GM18861 (cell line): Measurements from ENCODE around the gene CACHD1.
"Not testable (repeated sequence)": the region's sequence is repeated elsewhere in the genome, so short reads cannot be mapped to it uniquely, and the experiment has no call there.

Experiments used
- ATAC-seq: cut with Tn5 transposase; IDR thresholded peaks from one replicate; pipeline ENCODE4 v1.9.1; 2021; ENCODE audit not compliant: unreplicated experiment

CACHD1 gene

DNA sequence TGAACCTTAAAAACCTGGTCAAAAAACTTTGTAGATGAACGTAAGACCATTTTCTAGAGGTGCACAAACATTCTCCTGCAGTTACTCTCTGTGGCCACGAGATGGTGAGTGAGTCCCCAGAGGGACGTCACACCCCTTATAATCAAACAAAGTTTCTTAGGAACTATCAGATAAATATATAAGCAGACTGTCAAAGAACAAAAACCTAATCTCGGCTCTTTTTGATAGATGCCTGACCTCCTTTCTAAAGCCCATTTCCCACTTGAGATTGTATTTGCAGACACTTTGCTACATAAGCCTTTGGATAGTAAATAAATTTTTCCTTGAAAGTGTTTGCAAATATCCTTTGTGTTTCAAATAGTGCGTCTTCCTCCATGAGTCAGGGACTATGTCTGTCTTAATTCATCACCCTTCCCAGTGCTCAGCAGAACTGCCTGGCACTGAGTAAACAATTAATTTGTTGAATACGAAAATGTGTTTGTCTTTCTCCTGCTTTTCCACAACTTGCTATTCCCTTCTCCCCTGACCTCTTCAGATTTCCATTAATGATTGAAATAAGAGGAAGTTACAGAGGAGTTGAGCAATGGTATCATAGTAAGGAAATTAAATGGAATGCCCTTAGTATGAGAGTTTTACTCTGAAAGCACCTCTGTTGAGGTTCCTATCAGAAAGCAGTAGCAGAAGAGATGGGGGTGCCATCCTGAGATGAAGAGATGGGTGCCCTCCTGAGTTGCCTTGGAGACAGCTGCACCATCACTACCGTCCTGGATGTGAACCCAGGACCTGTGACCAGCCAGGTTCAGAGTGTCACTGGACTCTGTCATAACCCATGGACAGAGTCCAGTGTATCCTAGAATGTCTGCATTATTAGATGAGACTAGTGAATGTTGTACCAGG is 217.1 kb downstream of the CACHD1 start:
- peak; percentile 76 for ATAC-seq

DNA sequence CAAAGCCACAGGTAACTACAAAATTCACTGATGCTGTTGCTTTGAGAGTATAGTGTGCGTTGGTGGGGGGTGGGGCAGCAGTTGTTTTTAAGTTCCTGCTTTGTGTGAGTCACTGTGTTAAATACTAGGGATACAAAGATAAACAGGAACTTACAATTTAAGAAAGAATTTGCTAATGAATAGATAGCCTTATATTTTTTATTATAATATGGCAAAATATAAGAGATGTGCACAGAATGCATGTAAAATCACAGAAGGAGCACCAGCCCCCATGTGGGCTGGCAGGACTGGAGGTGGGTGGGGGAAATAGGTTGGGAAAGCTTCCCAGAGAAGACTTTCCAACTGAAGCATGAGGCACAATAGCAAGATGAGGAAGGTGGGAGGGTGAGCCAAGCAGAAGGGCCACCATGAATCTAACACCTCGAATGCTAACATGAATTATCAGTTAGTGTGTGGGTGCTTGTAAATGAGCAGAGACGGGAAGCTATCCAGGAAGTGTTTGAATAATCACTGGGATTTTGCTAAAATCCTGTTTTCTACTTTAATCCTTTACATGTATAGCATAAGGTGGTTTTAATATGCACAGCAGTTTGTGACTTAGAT is 217.9 kb downstream of the CACHD1 start:
- ATAC-seq = no peak

DNA sequence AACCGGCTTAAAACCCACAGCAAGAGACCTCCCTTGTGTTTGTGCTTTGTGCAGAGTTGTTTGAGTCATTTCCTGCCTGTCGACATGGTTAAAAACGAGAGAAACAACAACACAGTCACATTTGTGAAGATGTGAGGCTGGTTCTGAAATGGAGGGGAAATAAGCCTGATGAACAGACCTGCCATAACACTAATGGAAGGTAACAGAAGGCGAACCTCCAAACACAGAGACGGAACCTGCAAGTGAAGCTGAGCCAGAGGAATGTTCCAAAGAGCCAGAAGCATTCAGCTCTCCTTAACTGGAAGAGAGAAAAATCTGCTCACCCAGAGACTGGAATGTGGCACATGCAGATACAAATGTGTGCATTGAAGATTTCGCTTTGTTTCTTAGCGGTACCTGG is 221.7 kb downstream of the CACHD1 start:
- no peak for ATAC-seq

GRCh38 chr1:64692911-64693310 is 223.0 kb downstream of the CACHD1 start:
- no peak for ATAC-seq

DNA sequence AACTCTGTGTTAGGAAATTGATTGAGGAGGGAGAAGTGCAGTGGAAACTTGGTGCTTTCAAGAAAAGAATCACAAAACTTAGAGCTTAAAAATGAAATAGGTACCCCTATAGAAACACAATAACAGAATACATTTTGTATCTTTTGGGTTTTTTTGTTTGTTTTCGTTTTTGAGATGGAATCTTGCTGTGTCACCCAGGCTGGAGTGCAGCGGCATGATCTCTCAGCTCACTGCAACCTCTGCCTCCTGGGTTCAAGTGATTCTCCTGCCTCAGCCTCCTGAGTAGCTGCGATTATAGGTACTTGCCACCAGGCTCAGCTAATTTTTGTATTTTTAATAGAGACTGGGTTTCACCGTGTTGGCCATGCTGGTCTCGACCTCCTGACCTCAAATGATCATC is 223.5 kb downstream of the CACHD1 start:
- ATAC-seq = no peak

GRCh38 chr1:64696879-64697278 is 226.9 kb downstream of the CACHD1 start:
- ATAC-seq = no peak

DNA sequence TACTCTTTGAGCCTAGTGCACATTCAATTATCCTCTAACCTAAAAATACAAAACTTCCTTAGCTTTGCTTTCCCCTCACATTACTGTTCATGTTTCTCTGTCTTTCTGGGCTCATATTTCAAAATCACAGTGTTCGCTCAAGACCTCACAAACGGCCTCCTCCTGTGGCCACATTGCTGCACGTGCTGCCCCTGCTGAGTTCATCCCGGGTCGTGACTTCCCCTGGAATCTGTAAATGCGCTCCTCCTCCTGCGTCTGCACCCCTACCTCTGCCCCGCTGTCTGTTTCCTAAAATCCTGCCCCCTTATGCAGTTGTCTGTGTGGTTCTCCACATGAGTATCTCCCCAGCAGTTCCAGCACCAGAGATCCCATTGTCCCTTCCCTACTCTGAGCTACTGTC is 229.4 kb downstream of the CACHD1 start:
- ATAC-seq = no peak

- no peak for ATAC-seq
Measured at GRCh38 chr1:64701071-64701470, 231.1 kb downstream of the CACHD1 start.

DNA sequence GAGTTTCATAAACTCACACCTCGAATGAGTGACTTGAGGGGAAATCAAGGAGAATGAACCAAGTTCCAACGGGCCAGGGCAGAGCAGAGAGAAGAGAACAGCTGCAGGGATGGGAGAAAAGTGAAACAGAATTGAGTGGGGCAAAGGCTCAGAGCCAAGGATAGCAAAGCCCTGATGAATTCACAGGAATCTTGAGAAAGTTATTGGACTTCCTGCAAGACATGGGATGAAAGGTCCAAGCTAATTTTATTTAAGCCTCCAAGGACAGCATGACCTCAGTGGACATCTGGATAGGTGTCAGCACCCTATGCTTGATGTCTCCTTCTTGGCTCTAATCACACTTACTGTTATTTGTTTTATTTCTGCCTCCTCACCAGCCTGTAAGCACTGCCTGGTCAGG is 232.0 kb downstream of the CACHD1 start:
- ATAC-seq = no peak

DNA sequence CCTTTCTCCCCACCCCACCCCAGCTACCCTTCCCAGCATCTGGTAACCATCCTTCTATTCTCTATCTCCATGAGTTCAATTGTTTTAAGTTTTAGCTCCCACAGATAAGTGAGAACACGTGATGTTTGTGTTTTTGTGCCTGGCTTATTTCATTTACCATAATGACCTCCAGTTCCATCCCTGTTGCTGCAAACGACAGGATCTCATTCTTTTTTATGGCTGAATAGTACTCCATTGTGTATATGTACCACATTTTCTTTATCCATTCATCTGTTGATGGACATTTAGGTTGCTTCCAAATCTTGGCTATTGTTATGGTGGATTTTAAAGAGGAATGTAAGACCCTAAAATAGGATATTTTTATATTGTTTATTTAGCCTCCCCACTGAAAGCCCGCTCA is 232.7 kb downstream of the CACHD1 start:
- not testable (repeated sequence) for ATAC-seq

GRCh38 chr1:64703600-64703999 is 233.7 kb downstream of the CACHD1 start:
- no peak for ATAC-seq

DNA sequence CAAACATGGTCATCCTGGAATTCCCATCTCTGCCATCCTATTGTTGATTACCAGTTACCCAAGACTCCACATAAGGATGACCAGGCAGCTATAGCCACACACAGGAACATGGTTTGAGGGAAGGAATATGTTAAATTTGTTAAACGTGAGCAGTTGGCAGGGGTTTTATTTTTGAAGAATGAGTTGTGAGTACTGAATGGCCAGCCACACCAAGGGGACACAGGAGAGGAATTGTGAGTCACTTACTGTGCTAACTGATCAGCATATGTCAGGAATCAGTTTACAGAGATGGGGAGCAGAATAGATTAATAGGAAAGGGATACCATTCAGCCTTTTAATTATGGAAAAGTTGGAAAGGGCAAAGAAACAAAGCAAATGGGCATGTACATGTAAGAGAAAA is 235.7 kb downstream of the CACHD1 start:
- ATAC-seq = no peak

- no peak for ATAC-seq
Measured at GRCh38 chr1:64711266-64711665, 241.3 kb downstream of the CACHD1 start.

DNA sequence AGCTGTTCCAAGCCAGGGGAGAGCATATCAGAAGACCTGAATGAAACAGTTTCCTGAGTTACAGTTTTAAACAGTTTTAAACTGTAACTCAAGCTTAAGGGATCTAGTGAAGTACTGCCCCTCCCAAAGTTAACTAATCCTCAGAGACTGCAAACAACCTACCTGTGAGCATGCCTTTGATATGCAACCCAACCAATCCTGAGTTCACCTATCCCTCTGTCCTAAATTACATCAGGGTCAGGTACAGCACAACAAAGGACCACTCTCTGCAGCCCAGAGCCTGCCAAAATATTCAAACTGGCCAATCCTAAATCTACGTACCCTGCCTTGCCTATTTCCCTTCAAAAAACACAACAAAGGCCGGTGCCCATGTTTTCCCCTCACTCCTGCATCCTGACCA is 242.1 kb downstream of the CACHD1 start:
- no peak for ATAC-seq

- no peak for ATAC-seq
Measured at GRCh38 chr1:64715186-64715585, 245.3 kb downstream of the CACHD1 start.

DNA sequence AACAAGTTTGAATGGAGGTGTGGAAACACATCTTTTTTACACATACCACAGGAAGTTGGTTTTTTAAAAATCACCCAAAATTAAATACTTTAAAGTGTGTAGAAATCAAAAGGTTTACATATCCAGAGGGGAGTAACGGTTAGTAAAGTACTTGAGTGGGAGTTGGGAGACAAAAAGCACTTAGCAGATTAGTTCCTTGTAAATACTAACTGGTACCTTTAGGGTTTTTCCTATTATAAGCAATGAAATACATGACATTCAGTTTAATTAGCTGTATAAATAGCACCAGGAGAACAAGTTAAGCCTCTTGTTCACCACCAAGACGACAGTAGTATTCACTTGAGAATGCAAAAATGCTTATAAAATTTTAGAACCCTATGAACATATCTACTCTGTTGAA is 251.2 kb downstream of the CACHD1 start:
- no peak for ATAC-seq

GRCh38 chr1:64721576-64722145 is 251.7 kb downstream of the CACHD1 start:
- no peak for ATAC-seq

DNA sequence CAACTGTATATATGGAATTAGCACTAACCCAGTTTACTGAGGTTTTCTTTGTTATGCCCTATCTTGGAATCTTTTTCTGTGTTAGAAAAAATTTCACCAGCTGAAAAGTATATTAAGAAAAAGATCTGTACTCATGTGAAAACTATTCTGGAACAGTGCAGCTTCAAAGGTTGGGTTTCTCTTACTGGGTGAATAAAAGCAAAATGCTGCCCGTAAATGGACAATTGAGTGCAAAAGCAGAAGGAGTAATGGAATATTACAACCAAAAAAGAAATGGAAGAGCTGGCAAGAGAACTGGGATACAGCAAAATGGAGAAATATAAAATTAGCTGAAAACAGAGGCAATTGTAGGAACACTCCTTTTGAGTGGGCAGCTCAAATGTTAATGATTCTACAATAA is 257.9 kb downstream of the CACHD1 start:
- ATAC-seq = no peak

DNA sequence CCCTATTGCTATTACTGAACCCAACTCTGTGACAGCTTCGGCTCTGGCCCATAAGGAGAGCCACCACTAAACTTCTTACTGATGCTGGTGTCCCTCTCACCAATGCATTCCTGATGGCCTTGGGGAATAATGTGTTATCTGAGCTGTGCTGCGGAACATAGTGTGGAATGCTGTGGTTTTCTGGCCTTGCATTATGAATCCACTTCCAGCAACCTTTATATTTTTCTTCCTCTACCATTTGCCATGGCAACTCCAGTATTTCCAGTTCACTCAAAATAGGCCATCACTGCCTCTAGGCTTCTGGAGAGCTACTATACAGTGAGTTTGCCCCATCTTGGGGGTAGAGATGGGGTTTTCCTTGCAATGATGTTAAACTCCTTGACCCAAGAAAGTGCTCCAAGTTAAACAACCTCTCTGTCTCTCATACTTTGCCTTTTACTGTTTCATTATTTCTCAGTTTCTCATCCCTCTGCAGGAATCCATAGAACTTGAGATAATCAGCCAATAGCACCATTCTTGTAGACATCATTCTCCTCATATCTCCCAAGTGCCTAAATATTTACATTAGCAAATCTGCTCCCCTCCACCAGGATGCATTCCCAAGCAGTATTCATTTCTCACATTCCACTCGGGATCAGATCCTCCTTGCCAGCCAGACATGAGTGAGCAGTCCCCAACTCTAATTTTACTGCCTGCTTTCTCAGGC is 263.8 kb downstream of the CACHD1 start:
- ATAC-seq = no peak

GRCh38 chr1:64734287-64734652 is 264.3 kb downstream of the CACHD1 start:
- no peak for ATAC-seq

GRCh38 chr1:64740687-64741086 is 270.8 kb downstream of the CACHD1 start:
- ATAC-seq = not testable (repeated sequence)
